ENCODE data around the gene ALK.

GRCh38 chr2:29839306-29839705, 82.1 kb downstream of the ALK start:
- no peak for TF ChIP-seq CTCF (conservative IDR thresholded peaks at IDR 0.05)
- TF ChIP-seq ZFX (IDR thresholded peaks at IDR 0.05): no peak
